ENCODE data around the gene UGT1A9. TPM values are rescaled to one million over a fixed set of nuclear protein-coding genes. Genes with fewer than 3 reads are reported as not detected.

Gene UGT1A9
- total RNA-seq, 1 donor from 2014 or later = not detected

DNA sequence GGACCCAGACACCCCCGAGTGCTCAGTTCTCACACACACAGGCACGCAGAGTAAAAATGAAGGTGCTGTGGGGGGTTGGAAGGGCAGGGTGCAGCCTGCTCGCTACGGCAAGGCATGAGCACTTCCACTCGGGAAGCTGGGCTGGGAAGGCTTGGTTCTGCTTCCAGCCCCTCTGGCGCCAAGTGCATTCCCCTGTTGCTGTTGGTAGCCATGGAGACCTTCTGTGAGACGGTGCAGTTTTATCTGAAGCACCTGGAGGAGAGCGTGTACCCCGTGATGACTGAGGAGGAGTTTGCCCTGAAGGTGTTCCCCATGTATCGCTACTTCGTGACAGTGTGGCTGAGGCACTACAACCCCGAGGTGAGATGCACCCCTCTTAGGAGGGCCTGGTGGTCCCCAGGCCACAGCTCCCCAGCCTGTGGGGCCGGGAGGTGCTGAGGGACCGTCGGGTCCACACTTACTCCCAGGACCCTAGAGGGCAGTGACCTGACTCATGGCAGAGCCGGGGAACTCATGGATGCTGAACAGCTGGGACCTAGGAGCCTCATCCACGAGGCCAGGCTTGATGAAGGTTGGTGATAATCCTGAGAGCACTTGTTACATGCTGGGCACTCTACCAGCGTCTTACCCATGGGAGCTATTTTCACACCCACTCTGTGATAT lies 121.9 kb downstream of the UGT1A9 start:
- Histone ChIP-seq H3K27me3 (no peaks in the 10 kb centered on the region), H3K9me3 (no peaks in the 10 kb centered on the region), H3K4me3 (no peak overlapping the region), H3K36me3 (no peaks in the 10 kb centered on the region), H3K4me1 (no peaks in the 10 kb centered on the region), H3K27ac (no peak overlapping the region)
- no peak for DNase-seq (ENCODE audit: low spot score in 2 of 2)
- TF ChIP-seq, protein P1, sequence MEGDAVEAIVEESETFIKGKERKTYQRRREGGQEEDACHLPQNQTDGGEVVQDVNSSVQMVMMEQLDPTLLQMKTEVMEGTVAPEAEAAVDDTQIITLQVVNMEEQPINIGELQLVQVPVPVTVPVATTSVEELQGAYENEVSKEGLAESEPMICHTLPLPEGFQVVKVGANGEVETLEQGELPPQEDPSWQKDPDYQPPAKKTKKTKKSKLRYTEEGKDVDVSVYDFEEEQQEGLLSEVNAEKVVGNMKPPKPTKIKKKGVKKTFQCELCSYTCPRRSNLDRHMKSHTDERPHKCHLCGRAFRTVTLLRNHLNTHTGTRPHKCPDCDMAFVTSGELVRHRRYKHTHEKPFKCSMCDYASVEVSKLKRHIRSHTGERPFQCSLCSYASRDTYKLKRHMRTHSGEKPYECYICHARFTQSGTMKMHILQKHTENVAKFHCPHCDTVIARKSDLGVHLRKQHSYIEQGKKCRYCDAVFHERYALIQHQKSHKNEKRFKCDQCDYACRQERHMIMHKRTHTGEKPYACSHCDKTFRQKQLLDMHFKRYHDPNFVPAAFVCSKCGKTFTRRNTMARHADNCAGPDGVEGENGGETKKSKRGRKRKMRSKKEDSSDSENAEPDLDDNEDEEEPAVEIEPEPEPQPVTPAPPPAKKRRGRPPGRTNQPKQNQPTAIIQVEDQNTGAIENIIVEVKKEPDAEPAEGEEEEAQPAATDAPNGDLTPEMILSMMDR (IDR thresholded peaks at IDR 0.05) = no peak
- intact Hi-C loops (cut with DNase I) = no loop called here

DNA sequence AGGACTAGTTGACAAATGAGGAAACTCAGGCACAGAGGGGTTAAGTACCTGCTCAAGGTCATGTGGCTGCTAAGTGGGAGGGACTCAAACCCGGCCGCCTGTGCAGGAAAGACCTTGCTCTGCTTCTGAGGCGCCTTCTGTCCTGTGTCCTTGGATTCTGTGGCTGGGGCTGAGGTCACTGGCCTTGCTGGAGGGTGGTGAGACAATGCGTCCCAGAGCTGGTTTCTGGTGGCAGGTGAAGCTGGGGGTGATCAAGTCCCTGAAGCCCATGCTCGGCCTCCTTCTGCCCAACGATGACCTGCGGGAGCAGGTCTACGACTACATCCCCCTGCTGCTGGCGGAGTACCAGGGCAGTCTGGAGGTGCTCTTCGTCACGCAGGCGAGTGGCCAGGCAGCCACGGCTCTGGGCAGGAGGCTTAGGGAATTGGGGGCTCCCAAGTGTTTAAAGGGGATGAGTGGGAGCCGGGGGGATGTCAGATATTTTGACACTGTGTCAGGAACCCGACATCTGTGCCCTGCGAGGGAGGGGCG lies 122.5 kb downstream of the UGT1A9 start:
- intact Hi-C loops (cut with DNase I) = no loop called here
- H3K4me3 ChIP-seq = no peak overlapping the region

GRCh38 chr2:233795735-233796171 lies 124.1 kb downstream of the UGT1A9 start:
- no peaks in the 10 kb centered on the region for H3K27me3 ChIP-seq
- intact Hi-C loops (cut with DNase I) = no loop called here
- no peak overlapping the region for H3K27ac ChIP-seq
- TF ChIP-seq, protein P1 (IDR thresholded peaks at IDR 0.05) = no peak
- DNase-seq (ENCODE audit: low spot score in 2 of 2) = peak in 1 of 2 donors; percentile 60
- no peaks in the 10 kb centered on the region for H3K4me1 ChIP-seq
- H3K9me3 ChIP-seq = no peaks in the 10 kb centered on the region
- no peak overlapping the region for H3K4me3 ChIP-seq
- no peaks in the 10 kb centered on the region for H3K36me3 ChIP-seq

More for the DNA sequence above, 122.5 kb downstream of the UGT1A9 start:
- Histone ChIP-seq H3K36me3 (no peaks in the 10 kb centered on the region), H3K27me3 (no peaks in the 10 kb centered on the region), H3K27ac (no peak overlapping the region), H3K9me3 (no peaks in the 10 kb centered on the region), H3K4me1 (no peaks in the 10 kb centered on the region)
- DNase-seq (ENCODE audit: low spot score in 2 of 2) = no peak
- TF ChIP-seq, protein P1 (IDR thresholded peaks at IDR 0.05) = no peak

- no peak for DNase-seq (ENCODE audit: low spot score in 2 of 2)
- intact Hi-C loops (cut with DNase I) = no loop called here
- H3K27ac ChIP-seq = no peak overlapping the region
- H3K36me3 ChIP-seq = no peaks in the 10 kb centered on the region
- no peak overlapping the region for H3K4me3 ChIP-seq
- H3K27me3 ChIP-seq = no peaks in the 10 kb centered on the region
- TF ChIP-seq, protein P1 (IDR thresholded peaks at IDR 0.05) = no peak
- H3K4me1 ChIP-seq = no peaks in the 10 kb centered on the region
- no peaks in the 10 kb centered on the region for H3K9me3 ChIP-seq
These were observed 124.6 kb downstream of the UGT1A9 start for GRCh38 chr2:233796254-233796653.

- H3K36me3 ChIP-seq = no peaks in the 10 kb centered on the region
- TF ChIP-seq, protein P1 (IDR thresholded peaks at IDR 0.05) = no peak
- H3K4me1 ChIP-seq = no peaks in the 10 kb centered on the region
- intact Hi-C loops (cut with DNase I) = no loop called here
- H3K27ac ChIP-seq = no peak overlapping the region
- no peak overlapping the region for H3K4me3 ChIP-seq
- no peak for DNase-seq (ENCODE audit: low spot score in 2 of 2)
- H3K9me3 ChIP-seq = no peaks in the 10 kb centered on the region
- no peaks in the 10 kb centered on the region for H3K27me3 ChIP-seq
These were observed 126.8 kb downstream of the UGT1A9 start for GRCh38 chr2:233798335-233799086.
